CD4-positive, alpha-beta T cell (primary cell): Measurements from ENCODE around the gene MLXIP. TPM values are rescaled to one million over a fixed set of nuclear protein-coding genes. Genes with fewer than 3 reads are reported as not detected.

Experiments
- ATAC-seq: fragments of 200-7000 bp; cut with Tn5 transposase; one replicate; pipeline ENCODE4 v1.10.0; 2022; ENCODE audit warnings: mild to moderate bottlenecking; ENCODE audit not compliant: poor library complexity
- CTCF ChIA-PET: fragments of 350-600 bp; sonication (Branson Sonifier 250); formaldehyde crosslinking; loops from one replicate; lab custom pipeline; 2021; ENCODE audit warnings: antibody characterized with exemption, inconsistent platforms; lab: Charles Lee
- POLR2A ChIA-PET: fragments of 350-600 bp; sonication (Branson Sonifier 250); formaldehyde crosslinking; loops from one replicate; lab custom pipeline; 2021; ENCODE audit warnings: antibody characterized with exemption, inconsistent platforms; lab: Charles Lee
- DNase-seq, 14 experiments: peaks; one replicate each; pipeline ENCODE4 v3.0.0-alpha.2; 2013 to 2020; ENCODE audit warnings: mixed read lengths in 2 of 14
- H3K27ac ChIP-seq, 2 donors: one replicate each; pipeline versions ENCODE4 v1.5.1 to v1.7.0; 2013; ENCODE audit warnings: low read length in 2 of 2, low read depth in 1 of 2, mild to moderate bottlenecking in 1 of 2
- H3K27me3 ChIP-seq, 2 experiments: 1 replicate in 1 of 2; 2 replicates in 1 of 2; pipeline versions ENCODE4 v1.6.1 to v1.7.0; 2013; ENCODE audit warnings: low read length in 2 of 2, control low read depth in 1 of 2, mild to moderate bottlenecking in 1 of 2, moderate library complexity in 1 of 2; ENCODE audit not compliant: insufficient read depth in 2 of 2, control insufficient read depth in 1 of 2
- H3K36me3 ChIP-seq: one replicate; pipeline ENCODE4 v1.6.1; 2013; ENCODE audit warnings: low read length, control low read depth; ENCODE audit not compliant: insufficient read depth
- H3K4me1 ChIP-seq: one replicate; pipeline ENCODE4 v1.6.1; 2013; ENCODE audit warnings: low read length, control low read depth; ENCODE audit not compliant: insufficient read depth
- H3K4me3 ChIP-seq: one replicate; pipeline ENCODE4 v1.5.1; 2013; ENCODE audit warnings: mild to moderate bottlenecking, low read length, moderate library complexity
- H3K9me3 ChIP-seq, 2 experiments: 1 replicate in 1 of 2; 2 replicates in 1 of 2; pipeline versions ENCODE4 v1.6.1 to v1.7.0; 2013; ENCODE audit warnings: low read length in 2 of 2, mild to moderate bottlenecking in 2 of 2, control low read depth in 1 of 2, moderate library complexity in 1 of 2; ENCODE audit not compliant: control insufficient read depth in 1 of 2, insufficient read depth in 1 of 2
- H3K27ac Mint-ChIP-seq: one replicate; pipeline ENCODE4 v1.8.0; 2020; ENCODE audit warnings: mixed read lengths
- H3K27me3 Mint-ChIP-seq: one replicate; pipeline ENCODE4 v1.8.0; 2021; ENCODE audit warnings: mixed read lengths
- H3K36me3 Mint-ChIP-seq: one replicate; pipeline ENCODE4 v1.8.0; 2021; ENCODE audit warnings: low read depth, mixed read lengths
- H3K4me1 Mint-ChIP-seq: one replicate; pipeline ENCODE4 v1.8.0; 2021; ENCODE audit warnings: low read depth, mixed read lengths
- H3K4me3 Mint-ChIP-seq: one replicate; pipeline ENCODE4 v1.8.0; 2020; ENCODE audit warnings: mild to moderate bottlenecking, mixed read lengths
- H3K9me3 Mint-ChIP-seq: one replicate; pipeline ENCODE4 v1.8.0; 2020; ENCODE audit warnings: mixed read lengths
- CTCF ChIP-seq: fragments of 200-600 bp; IDR thresholded peaks from one replicate; pipeline ENCODE4 v1.8.0; 2022; ENCODE audit warnings: antibody characterized with exemption, mild to moderate bottlenecking
- intact Hi-C, 2 experiments: fragments of 100-400 bp; cut with DNase I in 1 of 2; cut with micrococcal nuclease in 1 of 2; formaldehyde crosslinking; loops; one replicate each; pipeline versions ENCODE4 v1.15.1 to v1.9.0; 2023 to 2025; cut with DNase I, micrococcal nuclease
- total RNA-seq, 174 experiments: library from RNA in 2 of 174; stranded (reverse) in 2 of 174; gene quantifications; one replicate each; pipeline ENCODE4 v1.2.3 and lab custom pipeline; 2021 to 2026

MLXIP gene
- total RNA-seq, 2 experiments from 2014 or later, result 98.0 to 99.3 TPM

- ATAC-seq, result no peak
- Histone ChIP-seq H3K27me3 (no peaks in the 10 kb centered on the region), H3K4me1 (no peaks in the 10 kb centered on the region), H3K36me3 (no peaks in the 10 kb centered on the region), H3K4me3 (no peak overlapping the region), H3K9me3 (no peaks in the 10 kb centered on the region), H3K27ac (no peak overlapping the region)
- intact Hi-C loops, result no loop called here
- H3K4me3 Mint-ChIP-seq, result no peak overlapping the region
- H3K4me1 Mint-ChIP-seq, result no peaks in the 10 kb centered on the region
- no peaks in the 10 kb centered on the region for H3K36me3 Mint-ChIP-seq
- POLR2A ChIA-PET, result interaction anchor here (0.7 kb wide), 1 partner anchor 142 kb away, joined by 3 read pairs; no protein-coding TSS in a partner anchor
- H3K27ac Mint-ChIP-seq, result no peak overlapping the region
- H3K27me3 Mint-ChIP-seq, result no peaks in the 10 kb centered on the region
- no peaks in the 10 kb centered on the region for H3K9me3 Mint-ChIP-seq
- no peak for TF ChIP-seq CTCF
- no peak for DNase-seq
- CTCF ChIA-PET, result no interaction called here
Measured at GRCh38 chr12:122168492-122168891, 89.9 kb downstream of the MLXIP start.

- H3K9me3 ChIP-seq, result no peaks in the 10 kb centered on the region
- no peak overlapping the region for H3K27ac Mint-ChIP-seq
- H3K4me3 ChIP-seq, result no peak overlapping the region
- no peaks in the 10 kb centered on the region for H3K9me3 Mint-ChIP-seq
- H3K27me3 ChIP-seq, result no peaks in the 10 kb centered on the region
- no peaks in the 10 kb centered on the region for H3K4me1 Mint-ChIP-seq
- TF ChIP-seq CTCF, result no peak
- no peaks in the 10 kb centered on the region for H3K36me3 ChIP-seq
- intact Hi-C loops, result loop anchor here in 1 of 2 experiments (10.0 kb wide), 1 partner anchor 447 kb away; no protein-coding TSS in a partner anchor
- H3K4me1 ChIP-seq, result no peaks in the 10 kb centered on the region
- no peak overlapping the region for H3K27ac ChIP-seq
- POLR2A ChIA-PET, result no interaction called here
- CTCF ChIA-PET, result no interaction called here
- H3K4me3 Mint-ChIP-seq, result no peak overlapping the region
- ATAC-seq, result no peak
- H3K27me3 Mint-ChIP-seq, result no peaks in the 10 kb centered on the region
- DNase-seq, result no peak
- H3K36me3 Mint-ChIP-seq, result no peaks in the 10 kb centered on the region
Measured at GRCh38 chr12:122171399-122171798, 92.8 kb downstream of the MLXIP start.

- DNase-seq (no peak), ATAC-seq (no peak)
- Mint-ChIP-seq H3K9me3 (no peaks in the 10 kb centered on the region), H3K4me1 (no peaks in the 10 kb centered on the region), H3K36me3 (no peaks in the 10 kb centered on the region), H3K27ac (no peak overlapping the region), H3K4me3 (no peak overlapping the region), H3K27me3 (no peaks in the 10 kb centered on the region)
- H3K36me3 ChIP-seq, result no peaks in the 10 kb centered on the region
- H3K4me3 ChIP-seq, result no peak overlapping the region
- no peaks in the 10 kb centered on the region for H3K27me3 ChIP-seq
- no peaks in the 10 kb centered on the region for H3K9me3 ChIP-seq
- intact Hi-C loops, result loop anchor here in 1 of 2 experiments (10.0 kb wide), 1 partner anchor 448 kb away; no protein-coding TSS in a partner anchor
- ChIA-PET CTCF (no interaction called here), POLR2A (no interaction called here)
- TF ChIP-seq CTCF, result no peak
- no peak overlapping the region for H3K27ac ChIP-seq
- no peaks in the 10 kb centered on the region for H3K4me1 ChIP-seq
Measured at GRCh38 chr12:122172262-122172939, 93.8 kb downstream of the MLXIP start.
